ENCODE measurements around the gene ZNF691.
"Not testable (repeated sequence)": the region's sequence is repeated elsewhere in the genome, so short reads cannot be mapped to it uniquely, and the experiment has no call there.

Gene ZNF691

DNA sequence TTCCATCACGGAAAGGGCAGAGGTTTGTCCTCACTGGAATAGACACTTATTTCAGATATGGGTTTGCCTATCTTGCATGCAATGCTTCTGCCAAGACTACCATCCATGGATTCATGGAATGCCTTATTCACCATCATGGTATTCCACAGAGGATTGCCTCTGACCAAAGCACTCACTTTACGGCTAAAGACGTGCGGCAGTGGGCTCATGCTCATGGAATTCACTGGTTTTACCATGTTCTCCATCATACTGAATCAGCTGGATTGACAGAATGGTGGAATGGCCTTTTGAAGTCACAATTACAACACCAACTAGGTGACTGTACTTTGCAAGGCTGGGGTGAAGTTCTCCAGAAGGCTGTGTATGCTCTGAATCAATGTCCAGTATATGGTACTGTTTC is 22.1 kb downstream of the ZNF691 start:
- H3K27ac ChIP-seq (ENCODE audit: low read depth, low read length); H3K27me3 ChIP-seq (ENCODE audit: insufficient read depth, low read length); H3K4me3 ChIP-seq (ENCODE audit: low read length); H3K4me1 ChIP-seq (ENCODE audit: insufficient read depth, low read length); H3K9ac ChIP-seq (ENCODE audit: low read depth, low read length); H3K9me3 ChIP-seq (ENCODE audit: insufficient read depth, low read depth, low read length); H3K36me3 ChIP-seq (ENCODE audit: insufficient read depth, low read length): not testable (repeated sequence)
- 95% methylated on average over 4 of the region's 4 CpGs for WGBS

DNA sequence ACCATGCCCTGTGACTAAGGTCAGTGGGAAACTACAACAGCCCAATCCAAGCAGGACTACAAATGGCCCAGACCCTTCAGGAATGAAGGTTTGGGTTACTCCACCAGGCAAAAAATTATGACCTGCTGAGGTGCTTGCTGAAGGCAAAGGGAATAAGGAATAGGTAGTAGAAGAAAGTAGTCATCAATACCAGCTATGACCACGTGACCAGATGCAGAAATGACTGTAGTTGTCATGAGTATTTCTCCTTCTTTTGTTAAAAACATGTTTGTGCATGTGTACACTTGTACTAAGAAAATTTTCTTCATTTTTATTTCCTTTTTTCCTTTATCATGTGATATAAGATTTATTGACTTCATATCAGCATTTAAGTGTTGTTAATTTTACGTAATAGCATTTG is 22.8 kb downstream of the ZNF691 start:
- not testable (repeated sequence) for H3K9ac ChIP-seq (ENCODE audit: low read depth, low read length); H3K27me3 ChIP-seq (ENCODE audit: insufficient read depth, low read length); H3K4me3 ChIP-seq (ENCODE audit: low read length); H3K4me1 ChIP-seq (ENCODE audit: insufficient read depth, low read length); H3K9me3 ChIP-seq (ENCODE audit: insufficient read depth, low read depth, low read length); H3K27ac ChIP-seq (ENCODE audit: low read depth, low read length); H3K36me3 ChIP-seq (ENCODE audit: insufficient read depth, low read length)
- WGBS, result 90% methylated on average over 2 of the region's 2 CpGs

DNA sequence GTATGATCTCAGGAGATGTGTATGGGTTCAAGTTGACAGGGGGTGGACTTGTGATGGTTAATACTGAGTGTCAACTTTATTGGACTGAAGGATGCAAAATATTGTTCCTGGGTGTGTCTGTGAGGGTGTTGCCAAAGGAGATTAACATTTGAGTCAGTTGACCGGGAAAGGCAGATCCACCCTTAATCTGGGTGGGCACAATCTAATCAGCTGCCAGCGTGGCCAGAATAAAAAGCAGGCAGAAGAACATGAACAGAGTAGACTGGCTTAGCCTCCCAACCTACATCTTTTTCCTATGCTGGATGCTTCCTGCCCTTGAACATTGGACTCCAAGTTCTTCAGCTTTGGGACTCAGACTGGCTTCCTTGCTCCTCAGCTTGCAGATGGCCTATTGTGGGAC is 23.3 kb downstream of the ZNF691 start:
- H3K4me1 ChIP-seq (ENCODE audit: insufficient read depth, low read length); H3K27ac ChIP-seq (ENCODE audit: low read depth, low read length); H3K4me3 ChIP-seq (ENCODE audit: low read length); H3K9ac ChIP-seq (ENCODE audit: low read depth, low read length); H3K36me3 ChIP-seq (ENCODE audit: insufficient read depth, low read length); H3K9me3 ChIP-seq (ENCODE audit: insufficient read depth, low read depth, low read length); H3K27me3 ChIP-seq (ENCODE audit: insufficient read depth, low read length): not testable (repeated sequence)
- 84% methylated on average over 2 of the region's 2 CpGs for WGBS

DNA sequence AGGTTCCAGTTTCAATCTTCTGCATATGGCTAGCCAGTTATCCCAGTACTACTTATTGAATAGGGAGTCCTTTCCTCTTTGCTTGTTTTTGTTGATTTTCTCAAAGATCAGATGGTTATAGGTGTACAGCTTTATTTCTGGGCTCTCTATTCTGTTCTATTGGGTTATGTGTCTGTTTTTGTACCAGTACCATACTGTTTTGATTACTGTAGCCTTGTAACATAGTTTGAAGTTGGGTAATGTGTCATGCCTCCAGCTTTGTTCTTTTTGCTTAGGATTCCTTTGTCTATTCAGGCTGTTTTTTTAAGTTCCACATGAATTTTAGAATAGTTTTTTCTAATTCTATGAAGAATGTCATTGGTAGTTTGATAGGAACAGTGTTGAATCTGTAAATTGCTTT is 26.7 kb downstream of the ZNF691 start:
- H3K27me3 ChIP-seq (ENCODE audit: insufficient read depth, low read length); H3K36me3 ChIP-seq (ENCODE audit: insufficient read depth, low read length); H3K9me3 ChIP-seq (ENCODE audit: insufficient read depth, low read depth, low read length); H3K4me3 ChIP-seq (ENCODE audit: low read length); H3K9ac ChIP-seq (ENCODE audit: low read depth, low read length); H3K27ac ChIP-seq (ENCODE audit: low read depth, low read length); H3K4me1 ChIP-seq (ENCODE audit: insufficient read depth, low read length): not testable (repeated sequence)

DNA sequence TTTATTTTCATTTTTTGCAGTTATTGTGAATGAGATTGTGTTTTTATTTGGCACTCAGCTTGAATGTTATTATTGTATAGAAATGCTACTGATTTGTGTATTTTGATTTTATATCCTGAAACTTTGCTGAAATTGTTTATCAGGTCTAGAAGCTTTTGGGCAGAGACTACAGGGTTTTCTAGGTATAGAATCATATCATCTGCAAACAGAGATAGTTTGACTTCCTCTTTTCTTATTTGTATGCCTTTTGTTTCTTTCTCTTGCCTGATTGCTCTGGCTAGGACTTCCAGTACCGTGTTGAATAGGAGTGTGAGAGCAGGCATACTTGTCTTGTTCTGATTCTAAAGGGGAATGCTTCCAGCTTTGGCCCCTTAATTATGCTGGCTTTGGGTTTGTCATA is 27.3 kb downstream of the ZNF691 start:
- H3K27ac ChIP-seq (ENCODE audit: low read depth, low read length), result no peak overlapping the region
- no peak overlapping the region for H3K9ac ChIP-seq (ENCODE audit: low read depth, low read length)
- 85% methylated on average over 1 of the region's 1 CpG for WGBS
- peaks cover 9% of the 10 kb centered on the region; the same call in 1 of the 2 replicates for H3K4me1 ChIP-seq (ENCODE audit: insufficient read depth, low read length)
- H3K9me3 ChIP-seq (ENCODE audit: insufficient read depth, low read depth, low read length), result no peaks in the 10 kb centered on the region
- H3K36me3 ChIP-seq (ENCODE audit: insufficient read depth, low read length), result no peaks in the 10 kb centered on the region
- H3K27me3 ChIP-seq (ENCODE audit: insufficient read depth, low read length), result no peaks in the 10 kb centered on the region
- no peak overlapping the region for H3K4me3 ChIP-seq (ENCODE audit: low read length)

DNA sequence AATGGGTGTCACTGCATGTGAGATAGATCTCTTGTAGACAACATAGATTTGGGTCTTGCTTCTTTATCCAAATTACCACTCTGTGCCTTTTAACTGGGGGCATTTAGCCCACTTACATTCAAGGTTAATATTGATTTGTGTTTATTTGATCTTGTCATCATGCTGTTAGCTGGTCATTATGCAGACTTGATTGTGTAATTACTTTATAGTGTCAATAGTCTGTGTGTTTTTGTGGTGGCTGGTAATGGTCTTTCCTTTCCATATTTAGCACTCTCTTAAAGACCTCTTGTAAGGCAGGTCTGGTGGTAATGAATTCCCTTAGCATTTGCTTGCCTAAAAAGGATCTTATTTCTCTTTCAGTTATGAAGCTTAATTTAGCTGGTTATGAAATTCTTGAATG is 29.6 kb downstream of the ZNF691 start:
- no peaks in the 10 kb centered on the region for H3K36me3 ChIP-seq (ENCODE audit: insufficient read depth, low read length)
- H3K27ac ChIP-seq (ENCODE audit: low read depth, low read length), result no peak overlapping the region
- H3K27me3 ChIP-seq (ENCODE audit: insufficient read depth, low read length), result no peaks in the 10 kb centered on the region
- H3K9me3 ChIP-seq (ENCODE audit: insufficient read depth, low read depth, low read length), result 0 out of 2 replicates have a peak, but pooled peaks cover 13% of the 10 kb centered on the region
- H3K4me3 ChIP-seq (ENCODE audit: low read length), result no peak overlapping the region
- peaks cover 9% of the 10 kb centered on the region; the same call in 1 of the 2 replicates for H3K4me1 ChIP-seq (ENCODE audit: insufficient read depth, low read length)
- no peak overlapping the region for H3K9ac ChIP-seq (ENCODE audit: low read depth, low read length)

DNA sequence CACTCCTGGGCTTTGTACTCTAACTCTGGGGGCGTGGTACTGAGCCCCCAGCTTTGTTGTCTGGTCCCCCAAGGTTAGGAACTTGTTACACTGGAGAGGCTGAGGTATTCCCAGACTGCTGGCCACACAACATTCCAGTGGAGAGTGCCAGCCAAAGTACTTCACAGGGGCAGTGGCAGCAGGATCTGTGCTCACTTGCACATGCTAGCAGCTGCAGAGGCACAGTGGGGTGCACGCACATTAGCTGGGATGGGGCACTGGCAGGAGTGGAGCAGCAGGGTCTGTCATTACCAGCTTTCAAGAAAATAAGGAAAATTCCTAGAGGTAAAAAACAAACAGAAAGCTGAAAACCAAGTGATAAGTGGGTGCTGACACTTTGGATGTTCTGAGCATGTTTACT is 31.0 kb downstream of the ZNF691 start:
- 72% methylated on average over 2 of the region's 2 CpGs for WGBS
- H3K27ac ChIP-seq (ENCODE audit: low read depth, low read length), result no peak overlapping the region
- peaks cover 9% of the 10 kb centered on the region; the same call in 1 of the 2 replicates for H3K4me1 ChIP-seq (ENCODE audit: insufficient read depth, low read length)
- H3K4me3 ChIP-seq (ENCODE audit: low read length), result no peak overlapping the region
- H3K36me3 ChIP-seq (ENCODE audit: insufficient read depth, low read length), result no peaks in the 10 kb centered on the region
- 0 out of 2 replicates have a peak, but pooled peaks cover 16% of the 10 kb centered on the region for H3K9me3 ChIP-seq (ENCODE audit: insufficient read depth, low read depth, low read length)
- no peak overlapping the region for H3K9ac ChIP-seq (ENCODE audit: low read depth, low read length)
- H3K27me3 ChIP-seq (ENCODE audit: insufficient read depth, low read length), result no peaks in the 10 kb centered on the region

DNA sequence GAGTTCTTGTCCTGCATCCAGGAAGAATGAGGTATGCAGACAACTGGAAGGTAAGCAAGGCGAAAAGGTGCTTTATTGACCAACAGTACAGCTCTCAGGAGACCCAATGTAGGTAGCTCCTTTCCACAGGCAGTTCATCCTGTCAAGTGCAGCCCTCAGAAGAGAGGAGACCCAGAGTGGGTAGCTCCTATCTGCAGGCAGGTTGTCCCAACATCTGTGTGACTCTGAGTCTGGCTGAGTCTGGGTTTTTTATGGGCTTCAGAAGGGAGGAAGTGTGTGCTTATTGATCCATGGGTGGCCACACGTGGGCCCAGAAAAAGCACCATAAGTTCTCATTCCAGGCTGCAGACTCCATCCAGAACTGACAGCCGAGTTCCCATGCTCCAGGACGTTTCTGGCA is 34.0 kb downstream of the ZNF691 start:
- Histone ChIP-seq H3K27me3 (ENCODE audit: insufficient read depth, low read length) (no peaks in the 10 kb centered on the region), H3K27ac (ENCODE audit: low read depth, low read length) (no peak overlapping the region), H3K9ac (ENCODE audit: low read depth, low read length) (no peak overlapping the region), H3K36me3 (ENCODE audit: insufficient read depth, low read length) (no peaks in the 10 kb centered on the region), H3K4me3 (ENCODE audit: low read length) (no peak overlapping the region), H3K9me3 (ENCODE audit: insufficient read depth, low read depth, low read length) (0 out of 2 replicates have a peak, but pooled peaks cover 16% of the 10 kb centered on the region), H3K4me1 (ENCODE audit: insufficient read depth, low read length) (peaks cover 9% of the 10 kb centered on the region; the same call in 1 of the 2 replicates)
- 81% methylated on average over 4 of the region's 4 CpGs for WGBS

DNA sequence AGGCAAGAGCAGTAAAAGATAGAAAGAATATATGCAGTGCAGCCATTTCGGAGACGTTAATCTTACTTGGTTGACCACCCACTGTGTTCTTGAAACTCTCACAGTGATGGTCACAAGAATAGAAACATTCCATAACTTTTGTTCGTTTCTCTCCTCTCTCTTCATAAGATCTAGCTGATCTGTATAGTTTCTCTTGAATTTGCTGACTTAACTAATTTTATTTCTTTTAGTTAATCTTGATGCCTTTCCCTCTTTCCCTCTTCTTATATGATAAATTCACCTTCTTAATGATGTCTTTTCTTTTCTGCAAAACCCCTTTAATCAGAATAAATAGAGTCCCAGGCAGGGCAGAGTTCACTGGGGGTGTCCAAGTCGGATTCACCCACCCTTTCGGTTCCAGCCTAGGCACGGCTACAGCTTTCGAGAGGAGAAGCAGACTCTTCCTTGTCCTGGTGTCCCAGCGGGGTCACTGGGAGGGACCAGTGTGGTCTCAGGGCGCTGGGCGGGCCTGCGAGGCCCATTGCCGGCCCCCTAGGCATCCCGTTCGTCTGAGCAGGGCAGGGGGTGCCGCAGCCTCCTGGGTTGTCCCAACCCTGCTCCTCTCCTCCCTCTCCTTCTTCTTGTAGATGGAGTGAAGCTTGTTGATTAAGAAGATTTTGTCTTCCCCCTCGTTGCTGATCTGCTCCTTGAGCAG is 39.8 kb downstream of the ZNF691 start:
- Histone ChIP-seq H3K9ac (ENCODE audit: low read depth, low read length) (no peak overlapping the region), H3K27me3 (ENCODE audit: insufficient read depth, low read length) (no peaks in the 10 kb centered on the region), H3K27ac (ENCODE audit: low read depth, low read length) (no peak overlapping the region), H3K9me3 (ENCODE audit: insufficient read depth, low read depth, low read length) (0 out of 2 replicates have a peak, but pooled peaks cover 1% of the 10 kb centered on the region), H3K4me1 (ENCODE audit: insufficient read depth, low read length) (no peaks in the 10 kb centered on the region), H3K4me3 (ENCODE audit: low read length) (no peak overlapping the region), H3K36me3 (ENCODE audit: insufficient read depth, low read length) (no peaks in the 10 kb centered on the region)
- WGBS, result 91% methylated on average over 16 of the region's 16 CpGs

DNA sequence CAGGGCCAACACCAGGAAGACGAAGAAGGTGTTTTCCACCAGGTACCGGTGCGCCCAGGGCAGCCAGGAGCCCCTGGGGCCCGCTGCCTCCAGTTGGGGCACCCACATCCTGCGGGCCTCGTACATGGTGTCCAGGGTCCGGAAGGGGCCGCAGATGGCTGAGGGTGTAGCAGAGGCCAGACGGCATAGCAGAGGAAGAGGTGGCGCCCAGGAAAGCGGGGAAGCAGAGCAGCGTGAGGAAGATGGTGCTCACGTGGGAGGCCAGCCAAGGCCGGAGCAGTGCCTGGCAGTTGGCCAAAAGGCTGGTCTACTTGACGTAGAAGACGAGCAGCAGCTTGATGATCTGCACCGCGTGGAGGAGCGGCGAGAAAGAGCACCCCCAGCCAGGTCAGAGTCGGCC is 40.4 kb downstream of the ZNF691 start:
- Histone ChIP-seq H3K36me3 (ENCODE audit: insufficient read depth, low read length) (no peaks in the 10 kb centered on the region), H3K9me3 (ENCODE audit: insufficient read depth, low read depth, low read length) (no peaks in the 10 kb centered on the region), H3K4me1 (ENCODE audit: insufficient read depth, low read length) (no peaks in the 10 kb centered on the region), H3K27me3 (ENCODE audit: insufficient read depth, low read length) (no peaks in the 10 kb centered on the region; the same call in 1 of the 2 replicates), H3K4me3 (ENCODE audit: low read length) (no peak overlapping the region), H3K27ac (ENCODE audit: low read depth, low read length) (no peak overlapping the region), H3K9ac (ENCODE audit: low read depth, low read length) (no peak overlapping the region)
- WGBS, result 96% methylated on average over 21 of the region's 21 CpGs

DNA sequence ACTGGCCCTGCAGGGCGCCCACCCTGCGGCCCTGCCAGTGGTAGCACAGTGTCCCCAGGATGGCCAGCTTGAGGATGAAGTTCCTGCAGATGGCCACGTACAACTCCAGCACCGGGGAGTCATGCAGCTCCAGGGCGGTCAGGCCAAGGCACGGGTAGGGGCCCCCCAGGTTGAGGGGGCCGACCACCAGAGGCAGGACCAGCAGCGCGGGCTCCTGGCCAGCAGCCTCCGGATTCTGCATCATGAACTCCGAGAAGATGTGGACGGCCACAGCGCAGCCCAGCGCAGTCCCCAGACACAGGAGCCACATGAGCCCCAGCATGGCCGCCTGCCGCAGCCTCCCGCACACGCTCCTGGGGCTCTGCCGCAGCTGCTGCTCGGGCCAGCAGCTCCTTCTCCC is 41.0 kb downstream of the ZNF691 start:
- no peak overlapping the region for H3K4me3 ChIP-seq (ENCODE audit: low read length)
- H3K9me3 ChIP-seq (ENCODE audit: insufficient read depth, low read depth, low read length), result no peaks in the 10 kb centered on the region
- H3K4me1 ChIP-seq (ENCODE audit: insufficient read depth, low read length), result no peaks in the 10 kb centered on the region
- 91% methylated on average over 20 of the region's 20 CpGs for WGBS
- H3K27ac ChIP-seq (ENCODE audit: low read depth, low read length), result no peak overlapping the region
- H3K36me3 ChIP-seq (ENCODE audit: insufficient read depth, low read length), result no peaks in the 10 kb centered on the region
- H3K27me3 ChIP-seq (ENCODE audit: insufficient read depth, low read length), result no peaks in the 10 kb centered on the region; the same call in 1 of the 2 replicates
- no peak overlapping the region for H3K9ac ChIP-seq (ENCODE audit: low read depth, low read length)
